Neural crest cell (in vitro differentiated cells): ENCODE measurements around the gene GMPR. TPM values are rescaled to one million over a fixed set of nuclear protein-coding genes. Genes with fewer than 3 reads are reported as not detected.

Experiments used
- DNase-seq: peaks from one replicate; pipeline ENCODE4 v3.0.0; 2021; ENCODE audit warnings: low read depth, mixed read lengths, low spot score
- H3K27ac Mint-ChIP-seq: one replicate; pipeline ENCODE4 v1.8.0; 2021; ENCODE audit warnings: mild to moderate bottlenecking, mixed read lengths; ENCODE audit not compliant: unreplicated experiment
- H3K27me3 Mint-ChIP-seq: 2 replicates; pipeline ENCODE4 v1.8.0; 2021; ENCODE audit warnings: low read depth, mild to moderate bottlenecking, mixed read lengths
- H3K36me3 Mint-ChIP-seq: 2 replicates; pipeline ENCODE4 v1.8.0; 2021; ENCODE audit warnings: low read depth, mild to moderate bottlenecking, mixed read lengths
- H3K4me1 Mint-ChIP-seq: 2 replicates; pipeline ENCODE4 v1.8.0; 2021; ENCODE audit warnings: mixed read lengths
- H3K4me3 Mint-ChIP-seq: one replicate; pipeline ENCODE4 v1.8.0; 2021; ENCODE audit warnings: mild to moderate bottlenecking, mixed read lengths
- H3K9me3 Mint-ChIP-seq: 2 replicates; pipeline ENCODE4 v1.8.0; 2021; ENCODE audit warnings: mixed read lengths
- CTCF ChIP-seq: fragments of 200-600 bp; sonication (generic); conservative IDR thresholded peaks from 2 replicates; pipeline ENCODE4 v1.5.0; 2021; ENCODE audit warnings: antibody characterized with exemption, mild to moderate bottlenecking
- total RNA-seq: library from RNA; stranded (reverse); gene quantifications from 2 replicates; pipeline ENCODE4 v1.2.1, GENCODE V29; 2021

The GMPR gene
- total RNA-seq, 1 donor from 2014 or later, result 0.16 TPM

DNA sequence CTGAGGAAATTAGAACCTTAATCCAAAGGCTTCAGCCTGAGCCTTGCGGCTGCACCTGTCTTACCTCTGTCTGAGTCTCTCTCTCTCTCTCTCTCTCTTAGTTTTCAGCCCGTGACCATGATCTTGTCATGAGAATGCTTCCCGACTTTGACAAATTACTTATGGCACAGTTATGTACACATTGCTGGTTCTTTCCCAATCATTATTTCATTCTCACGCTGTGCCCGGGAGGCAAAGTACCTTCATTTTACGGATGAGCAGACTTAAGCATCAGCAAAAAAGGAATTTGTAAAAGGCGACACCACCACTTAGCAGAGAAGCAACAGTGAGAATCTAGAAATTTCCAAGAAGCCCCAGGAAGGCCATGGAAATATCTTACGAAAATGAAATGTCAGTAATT lies 54.6 kb downstream of the GMPR start:
- TF ChIP-seq CTCF, result no peak
- Mint-ChIP-seq H3K27ac (no peak overlapping the region), H3K9me3 (no peaks in the 10 kb centered on the region), H3K4me3 (no peak overlapping the region), H3K4me1 (peaks cover 7% of the 10 kb centered on the region), H3K27me3 (peaks cover 4% of the 10 kb centered on the region), H3K36me3 (no peaks in the 10 kb centered on the region)
- DNase-seq, result no peak

DNA sequence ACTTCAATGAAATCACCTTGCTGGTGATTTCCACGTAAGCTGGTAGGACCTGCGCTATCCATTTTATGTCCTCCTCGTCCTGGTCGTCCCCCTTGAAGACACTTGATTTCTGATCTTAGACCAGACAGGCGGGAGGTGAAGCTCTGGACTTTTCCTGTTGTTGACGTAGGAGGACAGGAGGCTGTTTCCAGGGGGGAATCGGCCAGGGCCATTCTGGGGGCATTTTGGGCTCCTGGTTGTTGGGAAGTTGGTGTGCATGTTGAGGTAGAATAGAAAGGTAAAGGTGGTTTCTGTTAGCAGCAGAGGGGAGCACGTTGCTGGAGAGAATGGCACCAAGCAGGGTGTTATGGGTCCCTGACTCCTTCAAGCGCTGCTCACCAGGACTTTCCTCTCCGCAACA lies 56.0 kb downstream of the GMPR start:
- no peak overlapping the region for H3K4me3 Mint-ChIP-seq
- peaks cover 4% of the 10 kb centered on the region for H3K27me3 Mint-ChIP-seq
- peaks cover 7% of the 10 kb centered on the region for H3K4me1 Mint-ChIP-seq
- no peaks in the 10 kb centered on the region for H3K9me3 Mint-ChIP-seq
- no peaks in the 10 kb centered on the region for H3K36me3 Mint-ChIP-seq
- TF ChIP-seq CTCF, result no peak
- H3K27ac Mint-ChIP-seq, result no peak overlapping the region
- DNase-seq, result no peak

GRCh38 chr6:16295060-16295459 lies 56.7 kb downstream of the GMPR start:
- peak overlapping the region; percentile 71 for H3K27ac Mint-ChIP-seq
- peaks cover 6% of the 10 kb centered on the region for H3K27me3 Mint-ChIP-seq
- H3K4me1 Mint-ChIP-seq, result peaks cover 7% of the 10 kb centered on the region
- H3K4me3 Mint-ChIP-seq, result no peak overlapping the region
- H3K36me3 Mint-ChIP-seq, result no peaks in the 10 kb centered on the region
- no peak for DNase-seq
- no peak for TF ChIP-seq CTCF
- H3K9me3 Mint-ChIP-seq, result no peaks in the 10 kb centered on the region

DNA sequence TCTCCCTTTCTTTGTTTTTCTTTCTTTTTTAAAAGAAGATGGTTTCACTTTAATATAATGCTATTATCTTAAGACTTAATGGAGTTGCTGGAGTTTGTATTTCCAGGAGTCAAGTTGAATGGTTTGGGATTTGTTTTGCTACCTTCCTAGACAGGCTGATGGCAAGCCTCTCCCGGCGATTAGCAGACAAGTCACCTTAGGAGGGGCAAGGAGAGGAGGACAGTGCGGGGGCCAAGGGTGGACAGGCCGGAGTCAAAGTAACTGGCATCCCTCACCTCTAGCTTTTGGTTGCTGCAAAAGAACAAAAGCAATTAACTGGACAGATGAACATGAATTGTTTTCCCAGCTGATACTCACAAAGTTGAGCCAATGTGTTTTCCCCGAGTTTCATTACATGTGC lies 57.1 kb downstream of the GMPR start:
- no peaks in the 10 kb centered on the region for H3K36me3 Mint-ChIP-seq
- H3K4me3 Mint-ChIP-seq, result no peak overlapping the region
- H3K27me3 Mint-ChIP-seq, result peaks cover 7% of the 10 kb centered on the region
- H3K9me3 Mint-ChIP-seq, result no peaks in the 10 kb centered on the region
- TF ChIP-seq CTCF, result no peak
- no peak for DNase-seq
- no peak overlapping the region for H3K27ac Mint-ChIP-seq
- peaks cover 7% of the 10 kb centered on the region for H3K4me1 Mint-ChIP-seq

DNA sequence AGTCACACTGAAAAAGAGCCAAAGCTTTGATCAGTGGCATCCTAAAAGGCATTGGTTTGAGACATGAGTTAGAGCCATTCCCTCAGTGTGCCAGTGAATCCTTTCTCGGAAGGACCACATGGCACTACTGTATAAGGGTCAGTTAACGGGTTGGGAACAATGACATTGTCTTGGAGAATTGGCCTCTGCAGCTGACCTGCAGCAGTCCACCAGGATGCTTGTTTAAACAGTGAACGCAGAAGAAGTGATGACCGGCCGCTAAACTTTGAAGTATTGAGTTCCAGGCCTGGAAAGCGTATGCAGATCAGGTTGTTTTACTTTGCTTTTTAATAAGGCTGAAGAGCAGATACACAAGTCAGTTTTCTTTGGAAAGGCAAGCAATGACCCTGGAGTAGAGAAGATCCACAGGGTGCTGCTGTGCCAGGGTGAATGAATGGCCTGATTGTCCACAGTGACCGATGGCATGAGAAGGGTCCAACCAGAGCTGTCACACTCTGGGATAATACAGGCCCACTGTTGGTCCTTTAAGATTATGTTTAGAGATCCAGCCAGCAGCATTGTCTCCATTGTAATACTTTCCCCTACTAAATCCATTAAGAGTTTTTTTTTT lies 57.8 kb downstream of the GMPR start:
- Mint-ChIP-seq H3K9me3 (no peaks in the 10 kb centered on the region), H3K27me3 (peaks cover 7% of the 10 kb centered on the region), H3K27ac (no peak overlapping the region), H3K36me3 (no peaks in the 10 kb centered on the region), H3K4me1 (peaks cover 7% of the 10 kb centered on the region), H3K4me3 (no peak overlapping the region)
- TF ChIP-seq CTCF, result no peak
- no peak for DNase-seq
